Fibroblast of the aortic adventitia (primary cell): ENCODE data around the gene HID1. TPM values are rescaled to one million over a fixed set of nuclear protein-coding genes. Genes with fewer than 3 reads are reported as not detected.

ENCODE experiments used
- DNase-seq: peaks from one replicate; pipeline ENCODE4 v3.0.0-alpha.2; 2010; ENCODE audit warnings: low read depth
- H3K4me3 ChIP-seq: 2 replicates; pipeline ENCODE4 v1.5.1; 2011; ENCODE audit warnings: low read depth, mild to moderate bottlenecking, control low read depth, low read length, moderate library complexity
- total RNA-seq: library from RNA; depleted of rRNA; stranded (reverse); fragments of >200 nt; gene quantifications from 2 replicates; pipeline ENCODE4 v1.2.3, GENCODE V29; 2012; ENCODE audit warnings: low replicate concordance
- TF ChIP-seq, protein P1 (sequence below): IDR thresholded peaks from 2 replicates; pipeline ENCODE4 v1.5.1; 2011; ENCODE audit warnings: mild to moderate bottlenecking, low read length, control low read depth, inconsistent platforms; ENCODE audit not compliant: insufficient read depth

Gene HID1
- total RNA-seq, 1 donor: 0.90 TPM

GRCh38 chr17:74928786-74929185, 43.8 kb downstream of the HID1 start:
- TF ChIP-seq, protein P1, sequence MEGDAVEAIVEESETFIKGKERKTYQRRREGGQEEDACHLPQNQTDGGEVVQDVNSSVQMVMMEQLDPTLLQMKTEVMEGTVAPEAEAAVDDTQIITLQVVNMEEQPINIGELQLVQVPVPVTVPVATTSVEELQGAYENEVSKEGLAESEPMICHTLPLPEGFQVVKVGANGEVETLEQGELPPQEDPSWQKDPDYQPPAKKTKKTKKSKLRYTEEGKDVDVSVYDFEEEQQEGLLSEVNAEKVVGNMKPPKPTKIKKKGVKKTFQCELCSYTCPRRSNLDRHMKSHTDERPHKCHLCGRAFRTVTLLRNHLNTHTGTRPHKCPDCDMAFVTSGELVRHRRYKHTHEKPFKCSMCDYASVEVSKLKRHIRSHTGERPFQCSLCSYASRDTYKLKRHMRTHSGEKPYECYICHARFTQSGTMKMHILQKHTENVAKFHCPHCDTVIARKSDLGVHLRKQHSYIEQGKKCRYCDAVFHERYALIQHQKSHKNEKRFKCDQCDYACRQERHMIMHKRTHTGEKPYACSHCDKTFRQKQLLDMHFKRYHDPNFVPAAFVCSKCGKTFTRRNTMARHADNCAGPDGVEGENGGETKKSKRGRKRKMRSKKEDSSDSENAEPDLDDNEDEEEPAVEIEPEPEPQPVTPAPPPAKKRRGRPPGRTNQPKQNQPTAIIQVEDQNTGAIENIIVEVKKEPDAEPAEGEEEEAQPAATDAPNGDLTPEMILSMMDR: no peak
- DNase-seq: no peak
- H3K4me3 ChIP-seq: no peak overlapping the region

GRCh38 chr17:74925242-74925641, 47.3 kb downstream of the HID1 start:
- DNase-seq: no peak

DNA sequence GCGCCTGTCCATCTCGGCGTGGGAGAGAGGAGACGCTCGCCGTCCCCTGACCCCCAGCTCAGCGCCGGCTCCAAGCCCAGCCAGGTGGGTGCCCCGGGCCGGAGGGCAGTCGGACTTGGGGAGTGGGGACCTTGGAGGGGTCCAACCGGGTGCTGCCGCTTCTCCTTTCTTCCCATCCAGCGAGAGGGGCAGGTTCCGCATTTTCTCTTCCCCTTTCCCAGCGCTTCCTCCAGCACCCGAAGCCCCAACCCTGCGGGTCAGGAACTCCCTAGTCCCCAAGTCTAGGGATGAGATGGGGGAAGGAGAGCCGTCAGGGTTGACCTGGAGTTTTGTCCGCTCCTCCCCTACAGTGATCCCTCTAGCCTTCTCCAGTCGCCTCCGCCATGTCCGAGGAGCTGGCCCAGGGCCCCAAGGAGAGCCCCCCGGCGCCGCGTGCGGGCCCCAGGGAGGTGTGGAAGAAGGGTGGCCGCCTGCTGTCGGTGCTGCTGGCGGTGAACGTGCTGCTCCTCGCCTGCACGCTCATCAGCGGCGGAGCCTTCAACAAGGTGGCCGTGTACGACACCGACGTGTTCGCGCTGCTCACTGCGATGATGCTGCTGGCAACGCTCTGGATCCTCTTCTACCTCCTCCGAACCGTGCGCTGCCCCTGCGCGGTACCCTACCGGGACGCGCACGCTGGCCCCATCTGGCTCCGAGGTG, 48.2 kb downstream of the HID1 start, which contains the start of gene OTOP2:
Gene OTOP2, plus strand, starts transcription at position 24 of the 699 bp plus-strand sequence. Its CDS starts 360 bp downstream, at position 384.
- no peak for DNase-seq
- peak within 1 kb of the TSS; percentile 25 for H3K4me3 ChIP-seq
- TF ChIP-seq, protein P1: no peak

More at GRCh38 chr17:74925242-74925641, 47.3 kb downstream of the HID1 start:
- H3K4me3 ChIP-seq: no peak overlapping the region
- TF ChIP-seq, protein P1: no peak

DNA sequence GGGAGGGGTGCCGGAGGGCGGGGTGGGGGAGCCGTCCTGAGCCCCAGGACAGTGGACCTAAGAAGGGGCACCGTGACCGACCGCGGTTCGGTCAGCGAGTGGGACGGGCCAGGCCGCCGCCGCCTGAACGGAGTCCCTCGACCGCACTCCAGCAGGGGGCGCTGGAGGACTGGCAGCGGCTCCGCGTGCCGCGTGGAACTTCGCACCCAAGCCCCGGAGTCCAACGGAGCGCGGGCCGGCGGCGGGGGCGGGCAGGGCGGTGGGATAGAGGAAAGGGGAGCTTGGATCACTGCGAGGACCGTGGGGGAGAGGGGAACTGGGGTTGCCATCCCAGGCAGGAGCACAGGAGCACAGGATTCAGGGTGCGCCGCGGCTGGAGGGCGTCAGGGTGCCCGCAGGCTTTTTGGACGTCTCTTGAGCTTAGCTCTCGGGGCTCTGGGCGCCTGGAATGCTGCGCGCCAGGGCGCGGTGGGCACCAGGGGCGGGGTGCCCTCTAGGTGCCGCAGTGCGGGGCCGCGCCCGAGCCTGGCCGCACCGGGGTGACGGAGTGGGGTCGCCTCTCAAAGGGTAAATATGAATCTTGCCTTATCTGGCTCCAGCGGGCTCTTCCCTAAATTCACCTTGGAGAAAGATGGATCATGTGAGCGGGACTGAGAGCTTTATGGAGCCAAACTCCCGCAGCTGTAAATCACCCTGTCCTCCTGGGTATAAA, 48.9 kb downstream of the HID1 start:
- TF ChIP-seq, protein P1: peak; percentile 67
- peak; percentile 35 for DNase-seq
- H3K4me3 ChIP-seq: no peak overlapping the region

GRCh38 chr17:74922694-74923537, 49.6 kb downstream of the HID1 start, which contains the start of gene USH1G:
Gene USH1G, minus strand, starts transcription at chr17:74923255. Its CDS starts 182 bp downstream, at chr17:74923073.
- TF ChIP-seq, protein P1: no peak
- peak within 1 kb of the TSS; percentile 31 for H3K4me3 ChIP-seq
- no peak for DNase-seq

DNA sequence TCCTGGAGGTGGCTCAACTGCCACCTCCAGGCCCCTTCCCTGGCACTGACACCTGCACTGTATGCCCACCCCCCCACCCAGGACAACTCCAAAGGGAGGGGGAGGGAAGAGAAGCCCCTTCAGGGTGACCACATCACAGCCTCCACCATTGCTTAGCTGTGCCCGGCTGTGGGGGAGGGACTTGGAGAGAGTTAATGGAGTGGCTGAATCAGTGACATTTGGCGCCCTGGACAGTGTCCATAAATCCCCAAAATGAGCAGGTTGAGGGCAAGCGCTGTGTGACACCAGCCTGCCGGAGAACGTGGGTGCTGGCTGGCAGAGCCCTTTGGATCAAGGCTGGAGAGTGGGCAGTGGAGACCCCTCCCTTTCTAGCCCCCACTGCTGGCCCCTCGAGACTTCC, 50.4 kb downstream of the HID1 start:
- TF ChIP-seq, protein P1: no peak
- no peak for DNase-seq
- no peak overlapping the region for H3K4me3 ChIP-seq
